GM18505 (cell line): ENCODE results near the gene ATL3.
"Not testable (repeated sequence)": the region's sequence is repeated elsewhere in the genome, so short reads cannot be mapped to it uniquely, and the experiment has no call there.

ENCODE experiments used
- ATAC-seq: cut with Tn5 transposase; IDR thresholded peaks from one replicate; pipeline ENCODE4 v1.9.1; 2021; ENCODE audit not compliant: unreplicated experiment
- POLR2A ChIP-seq: IDR thresholded peaks from 4 replicates; pipeline ENCODE4 v1.6.1; 2011; ENCODE audit warnings: borderline replicate concordance; ENCODE audit not compliant: insufficient read depth, insufficient read length; ENCODE audit errors: extremely low read depth

ATL3 gene

GRCh38 chr11:63599211-63600122 is 71.7 kb downstream of the ATL3 start:
- TF ChIP-seq POLR2A = no peak
- no peak for ATAC-seq

GRCh38 chr11:63598556-63598955 is 72.6 kb downstream of the ATL3 start:
- TF ChIP-seq POLR2A = no peak
- ATAC-seq = no peak

GRCh38 chr11:63595296-63595695 is 75.9 kb downstream of the ATL3 start:
- no peak for TF ChIP-seq POLR2A
- no peak for ATAC-seq

GRCh38 chr11:63592975-63593395 is 78.2 kb downstream of the ATL3 start:
- no peak for TF ChIP-seq POLR2A
- ATAC-seq = no peak

GRCh38 chr11:63590024-63590788 is 81.0 kb downstream of the ATL3 start:
- no peak for ATAC-seq
- TF ChIP-seq POLR2A = no peak

- ATAC-seq = no peak
- TF ChIP-seq POLR2A = no peak
These were observed 82.2 kb downstream of the ATL3 start for GRCh38 chr11:63589000-63589399.

GRCh38 chr11:63586451-63587166 is 84.6 kb downstream of the ATL3 start:
- ATAC-seq = no peak
- no peak for TF ChIP-seq POLR2A

- TF ChIP-seq POLR2A = no peak
- ATAC-seq = no peak
These were observed 87.9 kb downstream of the ATL3 start for GRCh38 chr11:63583357-63583677.

GRCh38 chr11:63581224-63581623 is 90.0 kb downstream of the ATL3 start:
- not testable (repeated sequence) for ATAC-seq

- ATAC-seq = not testable (repeated sequence)
These were observed 92.3 kb downstream of the ATL3 start for GRCh38 chr11:63578882-63579281.

GRCh38 chr11:63574856-63575602 is 96.1 kb downstream of the ATL3 start:
- ATAC-seq = no peak
- no peak for TF ChIP-seq POLR2A
